Glutamatergic neuron (in vitro differentiated cells): ENCODE results near the gene POU2AF3. TPM values are rescaled to one million over a fixed set of nuclear protein-coding genes. Genes with fewer than 3 reads are reported as not detected.
A peak's percentile ranks its signal among the peaks of the same experiment; 100 is the strongest.
"Not testable (repeated sequence)": the region's sequence is repeated elsewhere in the genome, so short reads cannot be mapped to it uniquely, and the experiment has no call there.

Experiments
- DNase-seq: peaks from one replicate; pipeline ENCODE4 v3.0.0; 2022
- H3K27ac Mint-ChIP-seq: one replicate; pipeline ENCODE4 v1.8.0; 2020; ENCODE audit warnings: mild to moderate bottlenecking, mixed read lengths, inconsistent platforms; ENCODE audit not compliant: unreplicated experiment
- H3K27me3 Mint-ChIP-seq: one replicate; pipeline ENCODE4 v1.8.0; 2020; ENCODE audit warnings: mild to moderate bottlenecking, moderate library complexity, mixed read lengths, inconsistent platforms; ENCODE audit not compliant: unreplicated experiment
- H3K36me3 Mint-ChIP-seq: one replicate; pipeline ENCODE4 v1.8.0; 2020; ENCODE audit warnings: mild to moderate bottlenecking, mixed read lengths, inconsistent platforms; ENCODE audit not compliant: unreplicated experiment
- H3K4me1 Mint-ChIP-seq: one replicate; pipeline ENCODE4 v1.8.0; 2020; ENCODE audit warnings: mild to moderate bottlenecking, low read depth, mixed read lengths, inconsistent platforms; ENCODE audit not compliant: unreplicated experiment
- H3K4me3 Mint-ChIP-seq: one replicate; pipeline ENCODE4 v1.8.0; 2020; ENCODE audit warnings: mild to moderate bottlenecking, mixed read lengths, inconsistent platforms; ENCODE audit not compliant: unreplicated experiment
- H3K9me3 Mint-ChIP-seq: one replicate; pipeline ENCODE4 v1.8.0; 2020; ENCODE audit warnings: mild to moderate bottlenecking, moderate library complexity, mixed read lengths, inconsistent platforms; ENCODE audit not compliant: unreplicated experiment
- total RNA-seq: library from RNA; stranded (reverse); fragmentation: NEBNext Ultra II Directional; extraction: Animal tissue kit (Norgen Biotek cat#: 25700); gene quantifications from one replicate; pipeline ENCODE4 v1.2.1, GENCODE V29; 2021; ENCODE audit not compliant: unreplicated experiment
- TF ChIP-seq, protein P1 (sequence below): fragments of 200-600 bp; sonication (generic); IDR thresholded peaks from one replicate; pipeline ENCODE4 v1.5.0; 2021; ENCODE audit not compliant: partially characterized antibody, unreplicated experiment

Gene POU2AF3
- total RNA-seq, 1 donor from 2014 or later, result not detected

DNA sequence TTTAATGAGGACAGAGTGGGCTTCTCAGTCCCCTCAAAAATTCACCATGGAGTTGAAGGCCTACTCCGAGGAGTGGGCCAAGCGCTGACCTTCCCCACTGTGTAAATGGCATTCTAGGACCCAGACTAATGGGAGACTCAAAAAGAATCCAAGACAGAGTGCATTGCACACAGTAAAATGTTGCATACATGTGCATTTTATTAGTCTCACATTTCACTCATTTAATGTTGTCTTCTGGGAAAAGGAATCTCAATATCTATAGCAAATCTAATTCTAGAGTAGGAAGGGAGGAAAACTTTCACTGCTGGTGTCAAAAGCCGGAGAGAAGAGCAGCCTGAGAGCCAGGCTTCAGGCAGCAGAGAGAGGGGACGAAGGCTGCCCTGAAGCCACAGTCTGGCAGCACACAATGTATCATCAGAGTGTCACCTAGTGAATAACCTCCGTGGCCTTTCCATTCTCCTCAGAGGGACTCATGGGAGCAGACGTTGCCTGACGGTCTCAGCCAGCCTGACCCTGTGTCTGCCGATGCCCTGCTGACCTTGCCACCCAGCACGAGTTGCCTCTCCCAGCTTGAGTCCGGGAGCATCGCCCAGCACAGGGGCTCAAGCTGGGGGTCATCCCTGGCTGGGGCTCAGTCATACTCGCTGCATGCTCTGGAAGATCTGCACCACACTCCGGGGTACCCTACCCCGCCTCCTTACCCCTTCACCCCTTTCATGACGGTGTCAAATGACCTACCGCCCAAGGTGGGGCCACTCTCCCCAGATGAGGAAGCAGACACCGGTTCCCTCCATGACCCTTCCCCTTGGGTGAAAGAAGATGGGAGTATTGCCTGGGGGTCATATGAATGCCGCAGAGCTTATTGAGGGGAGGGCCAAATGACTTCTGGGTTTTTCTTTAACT, 12.9 kb upstream of the POU2AF3 start:
- Mint-ChIP-seq H3K27ac (no peak overlapping the region), H3K9me3 (no peaks in the 10 kb centered on the region), H3K4me1 (no peaks in the 10 kb centered on the region), H3K27me3 (peaks cover 2% of the 10 kb centered on the region), H3K36me3 (no peaks in the 10 kb centered on the region), H3K4me3 (no peak overlapping the region)
- no peak for DNase-seq
- TF ChIP-seq, protein P1, sequence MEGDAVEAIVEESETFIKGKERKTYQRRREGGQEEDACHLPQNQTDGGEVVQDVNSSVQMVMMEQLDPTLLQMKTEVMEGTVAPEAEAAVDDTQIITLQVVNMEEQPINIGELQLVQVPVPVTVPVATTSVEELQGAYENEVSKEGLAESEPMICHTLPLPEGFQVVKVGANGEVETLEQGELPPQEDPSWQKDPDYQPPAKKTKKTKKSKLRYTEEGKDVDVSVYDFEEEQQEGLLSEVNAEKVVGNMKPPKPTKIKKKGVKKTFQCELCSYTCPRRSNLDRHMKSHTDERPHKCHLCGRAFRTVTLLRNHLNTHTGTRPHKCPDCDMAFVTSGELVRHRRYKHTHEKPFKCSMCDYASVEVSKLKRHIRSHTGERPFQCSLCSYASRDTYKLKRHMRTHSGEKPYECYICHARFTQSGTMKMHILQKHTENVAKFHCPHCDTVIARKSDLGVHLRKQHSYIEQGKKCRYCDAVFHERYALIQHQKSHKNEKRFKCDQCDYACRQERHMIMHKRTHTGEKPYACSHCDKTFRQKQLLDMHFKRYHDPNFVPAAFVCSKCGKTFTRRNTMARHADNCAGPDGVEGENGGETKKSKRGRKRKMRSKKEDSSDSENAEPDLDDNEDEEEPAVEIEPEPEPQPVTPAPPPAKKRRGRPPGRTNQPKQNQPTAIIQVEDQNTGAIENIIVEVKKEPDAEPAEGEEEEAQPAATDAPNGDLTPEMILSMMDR, result no peak

DNA sequence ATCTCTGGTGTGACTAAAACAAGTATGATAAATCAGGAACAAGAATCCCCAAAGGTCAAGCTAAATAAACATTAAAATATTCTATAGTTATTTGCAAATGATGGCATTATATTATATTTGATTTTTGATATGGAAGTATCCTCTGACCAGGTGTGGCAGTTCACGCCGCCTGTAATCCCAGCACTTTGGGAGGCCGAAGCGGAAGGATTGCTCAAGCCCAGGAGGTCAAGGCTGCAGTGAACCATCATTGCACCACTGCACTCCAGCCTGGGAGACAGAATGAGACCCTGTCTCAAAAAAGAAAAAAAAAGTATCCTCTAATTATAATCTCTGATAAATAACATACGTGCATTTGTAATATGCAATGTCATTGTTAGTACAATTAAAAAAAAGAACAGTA, 6.6 kb upstream of the POU2AF3 start:
- Mint-ChIP-seq H3K4me3 (no peak overlapping the region), H3K27me3 (peaks cover 2% of the 10 kb centered on the region), H3K27ac (no peak overlapping the region), H3K36me3 (no peaks in the 10 kb centered on the region), H3K9me3 (no peaks in the 10 kb centered on the region), H3K4me1 (no peaks in the 10 kb centered on the region)
- TF ChIP-seq, protein P1, result no peak
- no peak for DNase-seq

- not testable (repeated sequence) for H3K4me1 Mint-ChIP-seq, H3K9me3 Mint-ChIP-seq, DNase-seq, H3K27ac Mint-ChIP-seq, H3K36me3 Mint-ChIP-seq, H3K4me3 Mint-ChIP-seq, H3K27me3 Mint-ChIP-seq
Measured at GRCh38 chr11:111292408-111292807, 5.9 kb upstream of the POU2AF3 start.

- Mint-ChIP-seq H3K27ac (no peak overlapping the region), H3K27me3 (peaks cover 2% of the 10 kb centered on the region), H3K4me3 (no peak overlapping the region), H3K4me1 (peaks cover 3% of the 10 kb centered on the region), H3K36me3 (no peaks in the 10 kb centered on the region), H3K9me3 (no peaks in the 10 kb centered on the region)
- DNase-seq, result no peak
- TF ChIP-seq, protein P1, result no peak
Measured at GRCh38 chr11:111296196-111296595, 2.1 kb upstream of the POU2AF3 start.

DNA sequence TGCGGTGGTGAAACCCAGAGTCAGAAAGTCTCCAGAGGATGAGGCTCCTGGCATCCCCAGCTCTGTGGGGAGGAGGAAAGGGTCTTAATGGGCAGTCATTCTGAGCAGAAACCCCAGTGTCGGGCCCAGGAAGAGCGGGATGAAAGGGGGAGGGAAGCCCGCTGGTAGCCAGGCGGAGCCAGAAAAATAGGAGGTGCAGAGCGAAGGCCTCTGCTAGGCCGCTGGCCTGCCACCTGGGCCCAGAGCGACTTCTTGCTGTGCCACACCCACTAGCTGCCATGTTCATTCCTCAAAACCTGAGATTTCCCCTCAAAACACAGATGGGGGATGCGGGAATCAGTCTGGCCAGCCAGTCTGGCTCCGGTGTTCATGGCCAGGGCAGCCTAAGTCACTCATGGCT, 650 bp upstream of the POU2AF3 start:
- H3K4me3 Mint-ChIP-seq, result peak overlapping the region; percentile 84
- no peak overlapping the region for H3K27ac Mint-ChIP-seq
- peaks cover 9% of the 10 kb centered on the region for H3K4me1 Mint-ChIP-seq
- TF ChIP-seq, protein P1, result no peak
- H3K9me3 Mint-ChIP-seq, result no peaks in the 10 kb centered on the region
- no peak for DNase-seq
- H3K27me3 Mint-ChIP-seq, result peaks cover 2% of the 10 kb centered on the region
- no peaks in the 10 kb centered on the region for H3K36me3 Mint-ChIP-seq
